IMR-90 (cell line): ENCODE measurements around the gene ESYT3. TPM values are rescaled to one million over a fixed set of nuclear protein-coding genes. Genes with fewer than 3 reads are reported as not detected.

Experiments used
- ATAC-seq: fragments of 200-7000 bp; cut with Tn5 transposase; 2 replicates; pipeline ENCODE4 v1.9.1; 2020; ENCODE audit warnings: low read depth, mild to moderate bottlenecking, moderate library complexity
- BruUV-seq: library from RNA; stranded (reverse); fragments of 400-500 nt; replicated peaks from 2 replicates; lab custom pipeline; 2021; lab: Mats Ljungman, UMichigan
- CTCF ChIA-PET: fragments of 300-600 bp; formaldehyde crosslinking; extraction: SDS; loops from one replicate; lab custom pipeline; 2021; ENCODE audit warnings: antibody characterized with exemption; lab: Yijun Ruan, JAX
- POLR2A ChIA-PET: fragments of 300-600 bp; sonication (Branson Sonifier 250); formaldehyde crosslinking; loops from one replicate; lab custom pipeline; 2022; ENCODE audit warnings: antibody characterized with exemption; ENCODE audit not compliant: unreplicated experiment; lab: Charles Lee
- DNase-seq: peaks from one replicate; pipeline ENCODE4 v3.0.0; 2013
- H2AFZ ChIP-seq: replicated peaks from 2 replicates; pipeline ENCODE3; 2013; ENCODE audit warnings: low read length, mild to moderate bottlenecking; ENCODE audit not compliant: poor library complexity
- H2AK5ac ChIP-seq: 2 replicates; pipeline ENCODE4 v1.6.1; 2013; ENCODE audit warnings: low read depth, low read length, inconsistent platforms
- H2AK9ac ChIP-seq: replicated peaks from 2 replicates; pipeline ENCODE3; 2013; ENCODE audit warnings: mild to moderate bottlenecking, low read depth, low read length, moderate library complexity; ENCODE audit not compliant: poor library complexity
- H2BK120ac ChIP-seq: 2 replicates; pipeline ENCODE4 v1.6.1; 2013; ENCODE audit warnings: low read depth, low read length, inconsistent platforms
- H2BK15ac ChIP-seq: 3 replicates; pipeline ENCODE4 v1.6.1; 2013; ENCODE audit warnings: low read depth, low read length, inconsistent platforms
- H2BK20ac ChIP-seq: 2 replicates; pipeline ENCODE4 v1.6.1; 2013; ENCODE audit warnings: low read depth, mild to moderate bottlenecking, inconsistent platforms, low read length, moderate library complexity
- H2BK5ac ChIP-seq: 2 replicates; pipeline ENCODE4 v1.6.1; 2013; ENCODE audit warnings: mild to moderate bottlenecking, low read depth, low read length, inconsistent platforms; ENCODE audit not compliant: poor library complexity, severe bottlenecking
- H3K14ac ChIP-seq: replicated peaks from 2 replicates; pipeline ENCODE4 v1.6.1; 2013; ENCODE audit warnings: low read depth, low read length, inconsistent platforms
- H3K18ac ChIP-seq: 2 replicates; pipeline ENCODE4 v1.6.1; 2013; ENCODE audit warnings: low read depth, low read length, control low read depth
- H3K23ac ChIP-seq: 2 replicates; pipeline ENCODE4 v1.6.1; 2013; ENCODE audit warnings: low read depth, low read length, inconsistent platforms
- H3K27ac ChIP-seq: 2 replicates; pipeline ENCODE4 v1.5.1; 2013; ENCODE audit warnings: mild to moderate bottlenecking, control low read depth, low read length; ENCODE audit not compliant: insufficient read depth
- H3K27me3 ChIP-seq: 2 replicates; pipeline ENCODE4 v1.6.1; 2013; ENCODE audit warnings: low read length; ENCODE audit not compliant: control insufficient read depth, insufficient read depth
- H3K36me3 ChIP-seq: 2 replicates; pipeline ENCODE4 v1.6.1; 2013; ENCODE audit warnings: low read length, mixed read lengths; ENCODE audit not compliant: control insufficient read depth, insufficient read depth
- H3K4ac ChIP-seq: 2 replicates; pipeline ENCODE4 v1.6.1; 2013; ENCODE audit warnings: low read depth, low read length, inconsistent platforms
- H3K4me1 ChIP-seq: 2 replicates; pipeline ENCODE4 v1.6.1; 2013; ENCODE audit warnings: low read length, mixed read lengths; ENCODE audit not compliant: control insufficient read depth, insufficient read depth
- H3K4me2 ChIP-seq: 2 replicates; pipeline ENCODE4 v1.6.1; 2013; ENCODE audit warnings: low read depth, mild to moderate bottlenecking, control low read depth, low read length, moderate library complexity
- H3K4me3 ChIP-seq: 2 replicates; pipeline ENCODE4 v1.5.1; 2013; ENCODE audit warnings: low read depth, mild to moderate bottlenecking, control low read depth, low read length, moderate library complexity; ENCODE audit not compliant: insufficient read depth
- H3K56ac ChIP-seq: 2 replicates; pipeline ENCODE4 v1.6.1; 2013; ENCODE audit warnings: low read length, inconsistent platforms; ENCODE audit not compliant: insufficient read depth; ENCODE audit errors: extremely low read depth
- H3K79me1 ChIP-seq, 2 experiments: 2 replicates each; pipeline ENCODE4 v1.6.1; 2013; ENCODE audit warnings: low read length in 2 of 2, inconsistent platforms in 1 of 2, low read depth in 1 of 2
- H3K9ac ChIP-seq: 2 replicates; pipeline ENCODE4 v1.6.1; 2013; ENCODE audit warnings: low read depth, low read length, control low read depth
- H3K9me1 ChIP-seq: 2 replicates; pipeline ENCODE4 v1.6.1; 2013; ENCODE audit warnings: low read length, inconsistent platforms; ENCODE audit not compliant: insufficient read depth
- H3K9me3 ChIP-seq: 2 replicates; pipeline ENCODE4 v1.6.1; 2013; ENCODE audit warnings: low read length; ENCODE audit not compliant: control insufficient read depth, insufficient read depth
- H4K20me1 ChIP-seq: 2 replicates; pipeline ENCODE4 v1.6.1; 2013; ENCODE audit warnings: low read length, inconsistent platforms; ENCODE audit not compliant: insufficient read depth
- H4K5ac ChIP-seq: 2 replicates; pipeline ENCODE4 v1.6.1; 2013; ENCODE audit warnings: mild to moderate bottlenecking, low read depth, low read length, control low read depth
- H4K8ac ChIP-seq, 2 experiments: 2 replicates each; pipeline ENCODE4 v1.6.1; 2013; ENCODE audit warnings: low read depth in 2 of 2, low read length in 2 of 2, control low read depth in 1 of 2, inconsistent platforms in 1 of 2
- H4K91ac ChIP-seq: 2 replicates; pipeline ENCODE4 v1.6.1; 2013; ENCODE audit warnings: low read depth, low read length, inconsistent platforms; ENCODE audit not compliant: insufficient read depth
- BHLHE40 ChIP-seq: fragments of 150-350 bp; IDR thresholded peaks from 2 replicates; pipeline ENCODE4 v1.6.1; 2016; ENCODE audit warnings: mild to moderate bottlenecking, low read depth, low read length
- CHD1 ChIP-seq: IDR thresholded peaks from 2 replicates; pipeline ENCODE4 v1.6.1; 2012; ENCODE audit warnings: low read depth, low read length, improper control_type of control experiment
- ELK1 ChIP-seq: fragments of 150-350 bp; IDR thresholded peaks from 2 replicates; pipeline ENCODE4 v1.6.1; 2016; ENCODE audit warnings: low read depth, mild to moderate bottlenecking, low read length, moderate library complexity, borderline replicate concordance
- POLR2A ChIP-seq: IDR thresholded peaks from 2 replicates; pipeline ENCODE4 v1.6.1; 2012; ENCODE audit warnings: mild to moderate bottlenecking, low read depth, low read length
- RCOR1 ChIP-seq: IDR thresholded peaks from 2 replicates; pipeline ENCODE4 v1.6.1; 2012; ENCODE audit warnings: mild to moderate bottlenecking, low read length, improper control_type of control experiment; ENCODE audit not compliant: insufficient replicate concordance
- WGBS, 2 experiments: methylation state at CpG; one replicate each; pipeline versions ENCODE4 v1.1.5 to v1.1.7; 2013; ENCODE audit warnings: missing lambda C conversion rate in 2 of 2; ENCODE audit not compliant: insufficient read length in 1 of 2; ENCODE audit errors: extremely low coverage in 2 of 2; 5-methylcytosine and 5-hydroxymethylcytosine counted together
- dilution Hi-C: fragments of 300-500 bp; cut with HindIII; formaldehyde crosslinking; loops from one replicate; pipeline ENCODE4 v1.14.3; 2018; ENCODE audit warnings: low sequenced_read_pairs; ENCODE audit not compliant: unreplicated experiment
- in situ Hi-C: fragments of 300-500 bp; cut with MboI; formaldehyde crosslinking; loops from 3 replicates; pipeline ENCODE4 v1.14.3; 2019; ENCODE audit warnings: low sequenced_read_pairs, inconsistent platforms, mixed read lengths
- intact Hi-C: fragments of 100-400 bp; cut with micrococcal nuclease; formaldehyde crosslinking; loops from 2 replicates; pipeline ENCODE4 v1.10.0; 2022
- polyA plus RNA-seq, 3 experiments: library from polyadenylated mRNA; depleted of rRNA; stranded (reverse); fragments of >200 nt; gene quantifications; 2 replicates each; pipeline ENCODE4 v1.2.3, GENCODE V29; 2012; ENCODE audit warnings: low replicate concordance in 1 of 3
- total RNA-seq: library from RNA; depleted of rRNA; stranded (reverse); fragments of >200 nt; gene quantifications from 2 replicates; pipeline ENCODE4 v1.2.3, GENCODE V29; 2012

Gene ESYT3
- total and polyA plus RNA-seq, 2 of the 4 experiments (the other 2 are of a cell fraction): under 0.01 to 0.02 TPM

- Histone ChIP-seq H4K8ac (no peak overlapping the region), H3K4ac (no peak overlapping the region), H2BK20ac (no peak overlapping the region), H3K9me1 (peaks cover 6% of the 10 kb centered on the region; the same call in 1 of the 2 replicates), H2BK120ac (no peak overlapping the region), H3K27me3 (peaks cover 67% of the 10 kb centered on the region), H3K9ac (no peak overlapping the region), H2BK5ac (no peak overlapping the region), H3K56ac (no peak overlapping the region), H3K23ac (no peak overlapping the region), H2AFZ (peak overlapping the region; percentile 75), H3K4me3 (no peak overlapping the region), H2AK5ac (no peak overlapping the region), H3K4me2 (no peak overlapping the region), H3K36me3 (no peaks in the 10 kb centered on the region), H4K20me1 (no peaks in the 10 kb centered on the region), H3K14ac (no peak overlapping the region), H3K4me1 (peaks cover 7% of the 10 kb centered on the region; the same call in 1 of the 2 replicates), H3K9me3 (no peaks in the 10 kb centered on the region), H3K79me1 (no peaks in the 10 kb centered on the region), H3K27ac (no peak overlapping the region), H4K5ac (no peak overlapping the region), H2BK15ac (no peak overlapping the region), H4K91ac (no peak overlapping the region), H3K18ac (no peak overlapping the region), H2AK9ac (no peak overlapping the region)
- 56% methylated on average over 4 of the region's 8 CpGs; no CpG with 5 or more reads in 1 of the 2 experiments for WGBS, 2 experiments
- DNase-seq (no peak), ATAC-seq (no peak)
- POLR2A ChIA-PET: no interaction called here
- in situ Hi-C loops (no loop called here), dilution Hi-C loops (no loop called here), intact Hi-C loops (no loop called here)
- CTCF ChIA-PET: no interaction called here
- TF ChIP-seq BHLHE40: no peak
- TF ChIP-seq RCOR1: no peak
- TF ChIP-seq POLR2A: no peak
- TF ChIP-seq ELK1: no peak
- TF ChIP-seq CHD1: no peak
- BruUV-seq: no TSS peak
Measured at GRCh38 chr3:138435840-138436239, 1.4 kb downstream of the ESYT3 start.
